GM23338 (cell line): ENCODE data around the gene NACA2.

ENCODE experiments used
- EZH2phosphoT487 ChIP-seq: fragments of 200-600 bp; sonication (generic); IDR thresholded peaks from one replicate; pipeline ENCODE4 v1.8.1; 2018; ENCODE audit warnings: antibody characterized with exemption; ENCODE audit not compliant: unreplicated experiment
- TF ChIP-seq, protein P1 (sequence below), 2 experiments: fragments of 200-600 bp in 1 of 2; sonication (generic) in 1 of 2; conservative IDR thresholded peaks; 2 replicates each; pipeline versions ENCODE4 v1.5.1 to v1.6.1; 2016 to 2017; ENCODE audit warnings: antibody characterized with exemption in 2 of 2, low read depth in 2 of 2, mild to moderate bottlenecking in 2 of 2, moderate library complexity in 1 of 2

DNA sequence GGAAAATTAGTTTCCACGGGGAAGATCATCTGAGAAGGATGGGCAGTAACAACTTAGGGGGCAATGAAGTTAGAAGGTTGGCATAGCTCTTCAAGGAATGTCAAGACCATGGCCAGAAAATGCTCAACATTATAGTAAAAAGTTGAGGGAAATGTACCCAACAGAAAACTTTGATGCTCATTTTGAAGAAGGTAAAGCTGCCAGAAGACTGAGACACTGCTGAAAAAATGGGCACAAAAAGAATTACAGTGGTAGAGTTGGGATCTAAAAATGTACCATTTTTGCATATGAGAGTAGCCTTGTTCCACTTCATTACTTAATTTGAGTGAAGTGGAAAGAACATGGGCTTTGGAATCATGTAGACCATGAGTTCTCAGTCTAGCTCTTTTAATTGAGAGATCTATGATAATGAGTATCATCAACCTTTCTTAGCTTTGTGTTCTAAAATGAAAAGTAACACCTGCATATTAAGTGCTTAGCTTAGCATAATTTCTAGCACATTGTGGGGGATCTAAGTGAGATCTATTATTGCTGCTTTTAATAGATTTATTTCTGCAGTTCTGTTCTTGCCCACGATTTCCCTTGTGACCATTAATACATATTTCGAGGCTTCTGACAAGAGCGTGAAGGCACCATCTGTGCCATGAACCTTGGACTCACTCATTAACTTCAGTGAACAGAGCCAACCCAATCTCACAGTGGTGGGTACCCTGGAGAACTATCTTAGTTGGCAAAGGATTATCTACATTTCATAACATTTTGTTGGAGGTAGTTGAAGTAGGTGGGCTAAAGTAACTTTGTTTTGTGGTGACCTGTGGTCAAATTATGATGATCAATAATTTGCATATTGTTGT is 3.0 kb downstream of the NACA2 start:
- no peak for TF ChIP-seq EZH2phosphoT487
- TF ChIP-seq, protein P1, sequence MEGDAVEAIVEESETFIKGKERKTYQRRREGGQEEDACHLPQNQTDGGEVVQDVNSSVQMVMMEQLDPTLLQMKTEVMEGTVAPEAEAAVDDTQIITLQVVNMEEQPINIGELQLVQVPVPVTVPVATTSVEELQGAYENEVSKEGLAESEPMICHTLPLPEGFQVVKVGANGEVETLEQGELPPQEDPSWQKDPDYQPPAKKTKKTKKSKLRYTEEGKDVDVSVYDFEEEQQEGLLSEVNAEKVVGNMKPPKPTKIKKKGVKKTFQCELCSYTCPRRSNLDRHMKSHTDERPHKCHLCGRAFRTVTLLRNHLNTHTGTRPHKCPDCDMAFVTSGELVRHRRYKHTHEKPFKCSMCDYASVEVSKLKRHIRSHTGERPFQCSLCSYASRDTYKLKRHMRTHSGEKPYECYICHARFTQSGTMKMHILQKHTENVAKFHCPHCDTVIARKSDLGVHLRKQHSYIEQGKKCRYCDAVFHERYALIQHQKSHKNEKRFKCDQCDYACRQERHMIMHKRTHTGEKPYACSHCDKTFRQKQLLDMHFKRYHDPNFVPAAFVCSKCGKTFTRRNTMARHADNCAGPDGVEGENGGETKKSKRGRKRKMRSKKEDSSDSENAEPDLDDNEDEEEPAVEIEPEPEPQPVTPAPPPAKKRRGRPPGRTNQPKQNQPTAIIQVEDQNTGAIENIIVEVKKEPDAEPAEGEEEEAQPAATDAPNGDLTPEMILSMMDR (conservative IDR thresholded peaks at IDR 0.05; ENCODE audit: low read depth in 2 of 2): no peak
